NCI-H146 (cell line): ENCODE data around the gene VAPB.

Experiments used
- DNase-seq: peaks from one replicate; lab custom pipeline; 2025; lab: John Stamatoyannopoulos, UW

The VAPB gene

DNA sequence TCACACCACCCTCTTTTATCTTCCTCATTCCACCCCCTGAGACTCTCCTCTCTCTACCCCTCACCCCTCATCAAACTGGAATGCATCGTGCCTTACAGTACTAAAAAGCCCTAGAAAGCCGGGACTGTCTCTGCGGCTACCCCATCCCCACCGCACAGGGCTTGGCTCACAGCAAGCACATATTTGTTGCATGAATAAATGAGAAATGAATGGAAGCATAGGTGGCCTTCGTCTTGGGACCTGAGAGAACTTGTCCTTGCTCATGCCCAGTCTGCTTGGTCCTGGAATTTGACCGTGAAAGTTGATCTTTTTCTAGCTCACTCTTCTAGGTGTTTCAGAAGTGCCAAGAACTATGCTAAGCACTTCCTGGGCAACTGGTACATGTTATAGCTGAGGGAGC lies 72.9 kb downstream of the VAPB start:
- DNase-seq: no peak

DNA sequence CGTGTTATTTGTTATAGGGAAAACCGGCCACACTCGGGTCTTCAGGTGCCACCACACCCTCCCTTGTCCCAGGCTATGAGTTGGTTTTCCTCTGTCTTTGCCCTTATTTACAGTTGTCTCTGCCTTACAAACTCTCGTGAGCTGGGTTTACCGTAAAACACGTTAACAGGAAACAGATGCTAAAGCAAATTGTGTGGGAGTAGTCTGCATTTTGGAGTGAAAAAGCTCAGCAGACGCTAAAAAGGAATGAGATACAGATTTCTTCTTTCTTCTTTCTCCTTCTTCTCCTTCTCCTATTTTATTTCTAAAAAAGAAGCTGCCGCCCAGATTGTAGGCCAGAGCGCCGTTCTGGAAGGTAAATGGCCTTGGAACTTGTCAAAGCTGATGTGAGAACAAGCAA lies 74.2 kb downstream of the VAPB start:
- DNase-seq: no peak

DNA sequence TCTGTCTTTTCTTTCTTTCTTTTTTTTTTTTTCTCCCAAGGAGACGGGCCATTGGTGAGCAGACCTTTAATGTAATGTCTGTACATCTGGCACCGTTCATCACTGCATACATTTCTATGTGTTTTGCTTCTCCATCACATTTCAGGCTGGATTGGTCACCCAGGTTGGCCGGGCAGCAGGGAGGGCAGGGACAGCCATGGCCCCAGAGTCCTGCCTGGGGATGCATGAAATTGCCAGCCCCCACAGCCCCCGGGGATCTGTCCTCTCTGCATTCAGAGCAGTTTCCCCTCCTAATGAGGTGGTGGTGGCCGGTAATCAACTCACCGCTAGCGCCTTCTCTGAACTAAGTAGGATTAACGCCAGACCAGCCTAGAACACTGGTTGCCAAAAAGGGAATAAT lies 75.8 kb downstream of the VAPB start:
- no peak for DNase-seq

DNA sequence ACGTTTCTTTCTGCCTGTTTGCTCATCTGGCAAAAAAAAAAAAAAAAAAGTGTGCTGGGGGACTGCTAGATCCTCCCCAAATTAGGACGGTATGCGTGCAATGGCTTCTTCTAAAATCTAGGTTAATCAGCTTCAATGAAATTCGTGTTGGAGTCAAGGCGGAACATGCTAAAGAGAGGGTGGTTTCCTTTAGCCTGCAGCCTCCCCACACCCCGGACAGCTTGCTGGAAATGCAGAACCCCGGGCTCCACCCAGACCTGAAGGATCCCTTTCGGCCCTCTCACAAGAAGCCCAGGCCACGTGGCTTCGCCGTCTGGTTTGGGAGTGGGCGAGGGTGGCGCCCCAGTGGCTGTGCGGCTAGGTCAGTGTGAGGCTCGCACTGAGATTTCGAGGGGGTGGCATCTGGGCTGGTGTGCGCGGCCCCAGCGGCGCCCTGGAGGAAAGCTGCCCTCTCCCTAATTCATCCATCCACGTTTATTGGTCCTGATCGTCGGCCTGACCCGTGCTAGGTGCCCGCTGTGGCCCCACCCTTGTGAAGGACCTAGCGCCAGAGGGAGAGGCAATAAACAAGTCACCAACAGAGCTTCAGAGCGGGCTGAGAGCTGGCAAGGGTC lies 77.2 kb downstream of the VAPB start:
- no peak for DNase-seq

DNA sequence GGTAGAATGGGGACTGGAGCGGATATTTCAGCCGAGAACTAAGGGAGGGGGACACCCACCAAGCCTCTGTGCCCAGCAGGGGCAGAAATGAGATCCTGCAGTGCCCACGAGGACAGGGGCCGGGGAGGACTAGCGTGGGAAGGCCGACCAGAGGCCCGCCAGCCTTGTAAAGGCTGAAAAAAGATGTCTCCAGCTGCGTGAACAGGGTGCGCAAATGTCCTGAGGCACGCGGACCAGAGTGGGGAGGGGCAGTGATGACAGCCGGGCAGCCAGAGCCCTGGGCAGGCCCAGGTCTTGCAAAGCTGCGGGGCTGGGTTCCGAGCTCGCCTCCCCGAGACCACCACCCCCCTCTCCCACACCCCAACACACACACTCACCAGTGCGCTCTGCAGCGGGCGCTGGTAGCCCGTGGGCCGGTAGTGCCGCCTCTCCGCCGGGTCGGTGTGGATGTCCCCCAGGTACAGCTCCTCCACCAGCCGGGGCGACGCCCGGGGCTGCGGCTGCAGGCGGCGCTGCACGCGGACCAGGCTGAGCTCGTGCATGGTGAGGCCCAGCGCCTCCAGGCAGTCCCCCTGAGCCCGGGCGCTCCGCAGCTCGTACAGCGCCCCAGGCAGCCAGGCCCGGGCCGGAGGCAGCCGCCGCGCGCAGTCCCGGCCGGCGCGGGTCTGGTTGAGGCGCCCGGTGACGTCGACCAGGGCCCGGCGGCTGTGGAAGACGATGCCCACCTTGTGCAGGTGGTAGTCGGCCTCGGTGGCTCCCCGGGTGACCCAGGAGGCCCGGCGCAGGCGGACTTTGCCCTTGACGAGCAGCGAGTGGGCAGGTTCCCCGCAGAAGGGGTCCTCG lies 77.9 kb downstream of the VAPB start:
- no peak for DNase-seq

DNA sequence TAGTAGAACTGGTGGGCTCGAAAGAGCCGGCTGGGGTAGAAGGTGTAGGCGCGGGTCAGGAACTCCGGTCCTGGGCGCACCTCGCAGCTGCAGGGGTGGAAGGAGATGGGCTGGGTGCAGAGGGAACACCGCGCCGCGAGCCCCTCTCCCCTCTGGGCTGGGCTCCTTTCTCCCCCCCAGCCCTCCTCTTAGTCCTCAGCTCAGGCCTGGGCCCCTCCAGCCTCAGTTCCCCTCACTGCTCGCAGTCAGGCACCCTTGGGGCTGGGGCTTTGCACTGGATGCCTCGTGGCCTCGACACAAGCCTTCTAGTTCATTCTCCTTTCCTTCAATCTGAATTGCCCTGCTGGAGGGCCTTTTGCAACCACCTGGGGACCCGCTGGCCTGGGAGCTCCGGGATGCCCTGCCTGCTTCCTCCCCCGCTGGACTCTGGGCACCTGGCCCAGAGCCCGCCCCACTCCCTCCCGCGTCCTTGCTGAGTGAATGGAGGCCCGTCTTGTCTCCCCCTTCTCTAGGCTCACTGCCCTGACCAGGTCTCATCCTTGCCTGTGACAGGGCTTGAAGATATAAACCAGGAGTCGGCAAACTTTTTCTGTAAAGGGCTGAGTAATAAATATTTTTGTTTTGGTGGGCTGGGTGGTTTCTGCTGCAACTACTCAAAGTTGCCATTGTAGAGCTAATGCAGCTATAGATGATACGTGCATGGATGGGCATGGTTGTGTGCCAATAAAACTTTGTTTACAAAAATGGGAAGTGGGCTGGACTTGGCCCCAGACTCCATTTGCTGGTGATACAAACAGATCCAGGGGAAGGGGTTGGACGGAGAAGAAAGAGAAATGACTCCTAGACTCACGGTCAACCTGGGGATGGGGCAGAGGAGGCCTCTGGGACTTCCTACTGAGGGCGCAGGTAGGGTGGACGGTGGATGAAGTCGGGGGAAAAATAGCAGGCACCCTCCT lies 78.8 kb downstream of the VAPB start:
- no peak for DNase-seq

DNA sequence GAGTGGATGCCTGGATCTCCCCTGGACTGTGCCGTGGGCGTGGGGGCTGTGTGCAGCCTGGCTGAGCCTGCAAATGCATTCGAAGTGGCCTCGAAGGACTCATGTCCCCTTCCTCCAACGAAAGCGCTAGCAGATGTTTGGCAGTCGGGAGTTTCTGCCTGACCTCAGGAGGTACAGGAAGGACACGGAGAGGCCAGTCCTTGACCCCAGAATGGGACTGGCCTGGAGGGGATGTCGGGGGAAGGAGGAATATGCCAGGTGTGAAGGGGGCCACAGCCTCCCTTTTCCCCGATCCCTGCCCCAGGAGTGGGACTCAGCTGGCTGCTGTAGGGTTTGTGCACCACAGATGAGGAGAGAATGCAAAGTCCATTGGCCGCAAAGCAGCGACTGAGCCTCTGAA lies 80.6 kb downstream of the VAPB start:
- no peak for DNase-seq

DNA sequence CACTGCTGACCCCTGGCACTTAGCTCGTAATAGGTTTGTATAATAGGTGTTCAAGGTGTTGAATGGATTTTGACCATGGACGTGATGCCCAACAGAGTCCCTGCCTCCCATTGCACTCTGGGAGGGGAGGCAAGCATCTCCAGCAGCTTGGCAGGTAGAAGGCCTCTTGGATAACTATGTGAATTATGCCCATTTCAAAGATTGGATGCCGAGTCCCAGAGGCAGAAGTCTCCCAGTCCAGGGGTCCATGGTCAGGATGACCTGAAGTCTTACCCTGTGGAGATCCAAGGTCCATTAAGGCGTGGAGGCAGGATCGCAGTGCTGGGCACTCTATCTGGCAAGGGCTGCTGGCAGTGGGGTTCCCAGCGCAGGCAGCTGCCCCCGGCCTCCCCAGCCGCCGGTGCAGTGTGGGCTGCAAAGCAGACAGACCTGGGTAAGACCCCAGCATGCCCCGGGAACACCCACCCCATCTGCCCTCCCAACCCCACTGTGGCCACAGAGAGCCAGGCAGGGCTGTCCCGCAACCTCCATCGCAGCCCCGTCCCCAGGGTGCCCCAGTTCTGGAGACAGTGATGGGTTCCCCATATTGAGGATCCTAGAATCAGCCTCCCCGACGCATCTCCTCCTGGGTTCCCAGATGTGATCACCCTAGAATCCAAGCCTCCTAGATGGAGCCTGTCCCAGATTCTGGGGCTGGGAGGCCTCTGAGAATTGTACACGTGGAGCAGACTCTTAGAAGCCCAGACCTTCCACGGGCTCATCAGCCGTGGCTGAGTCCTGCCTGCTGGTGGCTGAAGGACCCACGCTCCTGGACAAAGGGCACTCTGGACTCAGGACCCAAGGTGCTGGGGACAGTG lies 81.5 kb downstream of the VAPB start:
- DNase-seq: no peak

DNA sequence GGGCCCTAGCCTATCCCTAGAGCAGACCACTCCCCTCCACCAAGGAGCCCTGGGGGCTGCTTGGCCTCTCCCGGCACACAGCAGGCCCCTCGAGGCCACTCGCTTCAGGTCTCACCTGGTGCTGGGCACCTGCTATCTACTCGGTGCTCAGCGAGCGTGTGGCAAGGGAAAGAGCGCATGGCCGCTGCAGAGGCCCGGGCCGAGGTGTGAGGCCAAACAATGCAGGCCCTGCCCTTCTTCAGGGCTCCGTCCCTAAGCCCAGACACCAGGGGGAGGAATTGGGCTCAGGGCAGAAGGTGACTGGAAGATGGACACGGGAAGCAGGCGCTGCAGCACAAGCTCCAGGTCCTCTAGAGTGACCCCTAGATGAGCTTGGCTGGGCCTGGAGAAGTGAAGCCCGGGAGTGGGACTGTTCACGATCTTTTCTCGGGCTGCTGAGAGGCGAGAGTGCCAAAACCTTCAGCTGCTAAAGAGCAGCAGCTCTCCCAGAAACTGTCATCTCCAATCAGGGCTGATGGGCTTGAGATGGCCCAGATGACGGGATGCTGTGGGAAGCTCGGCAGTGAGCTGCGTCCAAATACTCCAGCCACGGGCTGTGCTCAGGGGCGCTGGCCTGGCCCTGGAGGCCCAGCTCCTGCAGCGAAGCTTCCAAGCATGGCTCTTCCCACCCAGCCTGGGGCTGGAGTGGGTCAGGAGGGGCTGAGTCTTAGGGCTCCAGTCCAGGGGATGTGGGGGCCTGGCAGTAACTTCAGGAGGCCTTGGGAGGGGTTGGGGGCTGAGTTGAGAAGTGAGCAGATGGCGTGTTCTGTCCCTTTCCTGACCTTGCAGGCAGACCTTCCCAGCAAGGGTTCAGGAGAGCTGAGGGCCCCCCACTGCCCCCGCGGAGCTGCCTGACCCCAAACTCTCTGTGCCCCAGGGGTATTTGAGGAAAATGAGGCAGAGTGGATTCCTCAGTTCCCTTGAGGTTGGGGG lies 82.5 kb downstream of the VAPB start:
- no peak for DNase-seq

DNA sequence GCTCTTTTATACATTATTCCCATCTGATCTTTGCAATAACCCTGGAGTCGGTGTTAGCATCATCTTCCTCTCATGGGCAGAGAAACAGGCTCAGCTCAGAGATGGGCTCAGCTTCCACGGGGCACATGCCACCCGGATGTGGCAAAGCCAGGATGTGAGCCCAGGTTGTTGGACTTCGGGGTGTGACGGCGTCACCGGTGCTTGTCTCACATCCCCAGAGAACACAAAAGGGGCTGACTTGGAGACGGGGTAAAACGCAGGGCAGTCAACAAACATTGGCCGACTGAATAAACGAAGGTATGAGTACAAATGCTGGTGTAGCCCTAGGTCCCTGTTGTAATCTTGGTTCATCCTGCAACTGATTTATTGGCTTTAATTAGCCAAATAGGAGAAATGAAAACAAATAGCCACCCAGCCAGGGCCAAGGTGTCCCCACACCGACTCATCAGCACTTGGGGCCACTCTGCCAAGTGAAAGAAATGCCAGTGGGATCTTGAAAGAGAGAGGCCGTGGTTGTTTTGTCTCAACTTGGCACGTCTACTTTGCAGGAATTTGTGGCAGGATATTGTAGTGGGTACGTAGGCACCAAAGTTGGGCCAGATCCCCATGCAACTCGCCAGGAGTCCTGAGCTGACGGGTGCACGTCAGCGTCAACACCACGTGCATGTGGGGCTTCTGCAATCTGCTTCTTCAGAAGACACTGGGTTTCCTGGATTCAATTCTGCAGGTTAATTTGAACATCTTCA lies 83.4 kb downstream of the VAPB start:
- DNase-seq: no peak

DNA sequence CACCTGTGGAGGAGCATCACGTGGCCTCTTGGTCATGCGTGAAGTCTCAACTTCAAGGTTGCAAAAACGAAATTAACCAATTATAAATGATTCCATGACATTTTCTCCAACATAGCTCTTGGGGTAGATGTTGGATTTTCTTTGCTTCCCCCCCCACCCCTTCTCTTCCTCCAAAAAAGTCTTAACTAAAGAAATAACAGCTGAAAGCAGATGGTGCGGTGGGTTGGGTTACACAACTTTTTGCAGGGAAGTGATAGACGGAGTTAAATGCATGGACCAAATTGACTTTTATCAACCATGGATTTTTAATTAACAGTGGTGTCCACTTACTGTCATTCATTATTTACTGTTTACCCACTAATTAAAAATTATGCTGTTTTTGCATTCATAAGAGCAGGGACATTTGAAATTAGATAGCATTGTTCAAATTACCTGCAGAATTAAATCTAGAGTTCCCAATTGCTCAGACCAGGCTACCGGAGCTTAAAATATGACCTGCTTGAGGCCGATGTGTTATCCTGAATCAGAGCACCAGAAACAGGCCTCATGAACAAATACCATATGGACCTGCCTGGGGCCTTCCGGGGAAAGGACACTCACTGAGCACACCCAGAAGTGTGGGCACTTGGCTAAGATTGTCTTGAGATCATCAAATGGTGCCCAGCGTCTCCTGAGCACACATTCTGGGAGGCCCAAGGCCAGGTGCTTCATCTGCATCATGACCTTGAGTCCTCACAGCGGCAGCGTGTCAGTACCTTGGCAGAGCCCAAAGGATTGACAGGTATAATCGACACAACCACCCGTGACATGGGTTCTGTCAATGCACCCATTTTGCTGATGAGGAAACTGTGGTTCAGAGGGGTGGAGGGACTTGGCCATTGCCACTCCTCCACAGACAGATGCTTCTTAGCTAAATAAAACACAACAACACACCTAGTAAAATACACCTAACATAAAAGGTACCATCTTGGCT lies 84.7 kb downstream of the VAPB start:
- DNase-seq: no peak

DNA sequence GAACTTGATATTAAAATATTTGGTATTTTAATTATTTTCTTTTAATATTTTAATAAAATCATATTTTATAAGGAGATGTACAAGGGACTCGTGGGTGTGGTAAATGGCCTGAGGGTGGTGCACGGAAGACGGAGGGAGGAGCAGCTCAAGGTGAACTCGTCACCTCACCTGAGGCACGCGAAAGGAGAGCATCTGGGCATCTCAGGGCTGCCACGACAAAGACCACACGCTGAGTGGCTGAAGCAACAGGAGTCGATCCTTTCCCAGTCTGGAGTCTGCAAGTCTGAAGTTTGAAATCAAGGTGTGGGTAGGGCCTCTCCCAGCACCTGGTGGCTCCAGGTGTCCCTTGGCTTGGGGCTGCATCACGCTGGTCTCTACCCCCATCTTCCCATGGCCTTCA lies 86.4 kb downstream of the VAPB start:
- no peak for DNase-seq

DNA sequence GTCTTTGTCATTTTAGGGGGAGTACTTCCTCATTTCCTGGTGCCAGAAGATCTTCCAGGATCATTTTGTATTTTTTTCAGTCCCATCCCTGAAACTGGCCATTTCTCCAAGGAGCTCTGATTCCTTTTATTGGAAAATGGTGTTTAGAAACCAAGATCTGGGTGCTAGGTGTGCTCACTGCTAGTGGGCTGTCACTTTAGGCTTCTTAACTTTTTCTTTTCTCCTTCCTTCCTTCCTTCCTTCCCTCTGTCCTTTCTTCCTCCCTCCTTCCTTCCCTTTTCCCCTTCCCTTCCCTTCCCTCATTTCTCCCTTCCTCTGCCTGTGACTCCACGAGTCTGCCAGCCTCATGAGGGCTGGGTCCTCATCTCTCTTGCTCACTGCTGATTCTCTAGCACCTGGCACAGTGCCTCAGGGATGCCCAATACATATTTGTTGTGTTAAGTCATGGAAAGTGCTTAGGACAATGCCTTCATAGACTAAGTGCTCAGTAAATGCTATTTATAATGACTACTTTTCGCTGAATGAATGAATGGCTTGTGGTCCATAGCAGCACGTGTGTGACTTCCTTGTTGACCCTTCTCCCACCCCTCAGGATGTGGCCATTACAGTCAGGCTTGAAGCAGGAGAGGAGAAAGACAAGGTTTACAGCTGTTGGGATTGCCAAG lies 89.2 kb downstream of the VAPB start:
- DNase-seq: no peak

DNA sequence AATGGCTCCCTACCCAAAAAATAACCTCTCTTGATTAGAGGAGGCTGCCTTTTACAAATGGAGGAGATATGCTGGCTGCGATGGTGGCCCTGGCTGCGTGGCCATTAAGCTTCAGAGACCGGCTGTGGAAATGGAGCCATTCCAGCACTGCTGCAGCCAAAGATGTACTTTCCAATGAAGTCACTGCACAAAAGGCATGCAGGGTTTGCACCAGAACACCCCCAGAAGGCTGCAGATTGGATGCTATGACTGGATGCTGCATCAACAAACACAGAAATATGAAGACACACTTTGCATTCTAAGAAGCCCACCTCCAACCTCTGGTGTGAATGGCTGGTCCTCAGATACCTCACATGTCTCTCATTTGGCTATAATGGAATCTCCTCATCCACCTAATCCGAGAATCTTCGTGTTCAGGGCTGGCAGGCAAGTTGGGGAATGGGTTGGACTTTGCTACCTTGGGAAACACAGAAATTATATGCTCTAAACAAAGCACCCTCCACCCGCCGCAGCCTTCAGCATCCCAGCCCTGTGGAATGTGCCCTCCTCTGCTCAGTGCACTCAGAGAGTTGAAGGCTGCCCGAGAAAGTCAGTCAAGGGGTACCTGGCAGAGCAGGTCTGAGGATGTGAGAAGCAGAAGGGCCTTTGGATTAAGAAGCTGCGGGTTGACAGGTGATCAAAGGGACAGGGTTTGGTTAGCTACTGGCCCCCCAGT lies 90.9 kb downstream of the VAPB start:
- no peak for DNase-seq

DNA sequence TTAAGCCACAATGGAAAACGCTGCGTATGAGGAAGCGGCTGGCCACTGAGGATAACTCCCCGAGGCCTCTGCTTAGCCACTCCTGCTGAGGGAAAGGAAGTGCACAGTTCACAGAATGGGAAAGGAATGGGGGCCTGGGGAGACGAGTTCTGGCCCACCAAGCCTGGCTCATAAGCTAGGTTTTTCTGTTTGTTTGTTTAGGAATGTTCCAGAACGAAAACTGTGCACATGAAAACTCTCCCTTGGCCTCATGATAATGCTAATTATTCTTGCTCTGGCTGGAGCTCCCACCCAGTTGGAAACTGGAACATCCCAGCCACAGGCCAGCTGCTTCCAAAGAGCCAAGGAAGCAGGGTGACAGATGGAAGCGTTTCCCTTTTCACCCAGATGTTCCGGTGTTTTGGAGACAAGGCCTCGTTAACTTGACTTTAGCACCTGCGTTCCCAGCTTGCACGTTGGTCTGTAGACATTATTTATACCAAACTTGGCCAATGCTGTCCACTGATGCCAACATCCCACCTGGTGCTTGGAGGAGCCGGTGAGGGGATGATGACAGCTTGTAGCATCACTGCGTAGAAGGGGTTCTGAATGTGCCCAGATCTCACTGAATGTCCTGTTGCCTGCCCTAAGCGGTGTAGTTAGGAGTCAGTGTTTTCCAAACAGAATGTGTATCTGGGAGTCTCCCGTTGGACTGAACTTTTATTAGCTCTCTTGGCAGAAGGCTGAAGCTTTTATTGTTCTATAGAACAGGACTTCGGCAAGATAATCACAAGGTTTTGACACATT lies 91.7 kb downstream of the VAPB start:
- DNase-seq: no peak

DNA sequence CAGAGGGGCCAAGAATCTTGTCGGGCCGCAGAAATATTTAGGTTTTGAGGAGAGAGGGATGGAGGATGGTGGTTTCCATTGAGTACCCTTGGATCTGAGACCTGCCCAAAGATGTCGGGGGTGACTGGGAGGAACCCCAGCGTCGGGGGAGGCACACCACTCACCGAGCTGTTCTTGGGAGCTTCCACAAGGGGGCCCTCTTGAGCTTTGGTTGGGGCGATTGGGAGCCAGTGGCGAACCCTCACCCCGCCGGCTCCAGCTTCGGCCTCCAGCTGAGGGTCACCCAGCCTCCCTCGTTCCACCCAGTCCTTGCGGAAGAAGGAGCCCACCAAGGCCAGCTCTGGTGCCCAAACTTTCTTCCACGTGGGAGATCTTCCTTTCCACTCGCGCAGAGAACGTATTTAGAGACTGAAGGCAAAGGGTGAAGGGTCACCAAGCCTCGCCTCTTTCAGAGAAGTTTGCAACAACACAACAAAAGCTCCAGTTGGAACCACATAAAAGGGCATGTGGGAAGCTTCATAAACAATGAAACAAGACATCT lies 92.5 kb downstream of the VAPB start:
- no peak for DNase-seq
